Fibroblast of skin of scalp (primary cell): ENCODE results near the gene ENOPH1.
"Not testable (repeated sequence)": the region's sequence is repeated elsewhere in the genome, so short reads cannot be mapped to it uniquely, and the experiment has no call there.

Experiments
- DNase-seq: peaks from one replicate; pipeline ENCODE4 v3.0.0-alpha.2; 2013

The ENOPH1 gene

DNA sequence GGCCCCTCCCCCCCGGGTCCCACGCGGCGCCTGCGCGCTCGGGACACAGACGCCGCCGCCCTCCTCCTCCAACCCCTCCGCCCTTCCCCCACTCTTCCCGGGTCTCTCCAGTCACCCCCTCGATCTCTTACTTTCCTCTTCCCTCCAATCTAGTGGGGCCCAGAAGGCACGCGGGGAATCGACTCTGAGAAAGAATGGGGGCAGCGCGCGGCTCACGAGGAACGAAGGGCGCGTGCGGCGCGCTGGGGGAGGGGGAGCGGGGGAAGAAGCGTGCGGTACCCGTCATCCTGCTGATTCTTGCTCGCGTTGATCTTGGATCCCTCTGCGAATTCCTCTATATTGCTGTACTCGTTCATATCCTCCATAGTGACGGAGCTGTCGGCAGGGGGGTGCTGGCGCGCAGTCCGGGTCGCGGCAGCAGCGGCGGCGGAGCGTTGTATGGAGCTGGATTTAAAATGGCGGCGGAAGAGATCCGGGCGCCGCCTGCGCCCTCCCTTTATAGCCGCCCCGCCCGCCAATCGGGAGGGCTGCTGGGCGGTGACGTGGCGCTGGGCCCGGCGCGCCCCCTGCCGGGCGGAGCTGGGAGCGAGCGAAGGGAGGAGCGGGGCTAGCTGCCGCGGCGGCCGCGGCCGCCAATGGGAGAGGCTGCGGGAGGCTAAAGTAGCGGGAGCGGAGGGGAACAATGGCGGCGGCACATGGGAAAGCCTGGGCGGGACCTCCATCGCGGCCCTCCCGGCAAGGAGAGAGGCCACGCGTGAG, 1.2 kb upstream of the ENOPH1 start:
- peak; percentile 94 for DNase-seq

DNA sequence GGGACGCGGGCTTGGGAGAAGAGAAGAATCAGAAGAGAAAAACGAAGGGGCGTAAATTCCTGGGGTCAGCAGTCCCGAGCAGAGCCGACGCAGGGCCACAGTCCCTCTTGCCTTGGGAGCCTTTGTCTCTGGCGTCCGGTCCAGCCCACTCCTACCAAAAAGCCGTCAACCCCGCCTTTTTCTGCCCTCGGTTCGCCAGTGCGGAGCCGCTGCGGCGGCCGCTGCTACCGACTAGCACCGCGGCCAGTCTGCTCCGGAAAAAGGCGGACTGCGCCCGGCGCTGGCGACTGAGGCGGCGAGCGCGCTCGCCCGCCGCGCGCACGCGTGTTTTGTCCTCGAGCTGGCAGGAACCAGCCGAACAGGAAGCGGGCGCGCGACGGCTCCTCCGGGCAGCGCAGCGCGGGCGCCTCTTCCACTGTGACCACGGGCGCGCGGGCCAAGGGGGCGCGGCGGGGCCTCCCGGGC, 630 bp upstream of the ENOPH1 start:
- DNase-seq = no peak

DNA sequence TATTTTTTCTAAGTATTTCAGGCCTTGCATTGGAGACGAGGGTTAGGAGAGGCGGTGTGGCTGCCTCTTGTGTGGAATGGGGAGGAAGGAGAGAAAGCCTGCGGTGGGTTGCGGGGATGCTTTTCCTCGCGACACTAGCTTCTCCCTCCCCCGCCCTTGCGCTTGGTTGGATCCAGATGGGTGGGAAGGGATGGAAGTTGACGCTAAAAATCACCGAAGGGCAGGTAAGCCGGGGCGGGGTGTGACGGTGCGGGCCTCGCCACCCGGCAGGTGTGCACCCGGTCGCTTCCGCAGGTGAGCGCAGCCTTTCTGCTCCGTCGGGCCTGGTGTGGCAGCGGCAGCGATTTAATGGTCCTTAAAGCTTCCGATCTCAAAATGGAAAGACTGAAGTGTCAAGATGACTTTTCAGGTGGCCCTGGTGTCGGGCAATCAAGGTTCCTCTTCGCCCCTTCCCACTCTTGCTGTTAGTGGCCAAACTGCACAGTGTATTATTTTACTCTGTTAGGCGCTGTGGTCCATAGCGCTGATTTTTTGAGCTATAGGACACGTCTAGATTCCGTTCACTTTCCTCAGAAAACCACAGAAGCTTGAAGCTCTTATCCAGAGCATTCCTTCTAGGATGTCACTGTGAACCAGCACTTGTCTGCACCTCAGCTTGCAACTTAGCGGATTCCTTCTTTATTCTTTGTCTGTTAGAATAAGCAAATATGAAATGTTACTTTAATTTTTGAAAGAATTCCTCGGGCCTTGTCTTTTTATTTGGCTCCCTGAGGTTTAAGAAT, 765 bp downstream of the ENOPH1 start:
- peak; percentile 28 for DNase-seq

DNA sequence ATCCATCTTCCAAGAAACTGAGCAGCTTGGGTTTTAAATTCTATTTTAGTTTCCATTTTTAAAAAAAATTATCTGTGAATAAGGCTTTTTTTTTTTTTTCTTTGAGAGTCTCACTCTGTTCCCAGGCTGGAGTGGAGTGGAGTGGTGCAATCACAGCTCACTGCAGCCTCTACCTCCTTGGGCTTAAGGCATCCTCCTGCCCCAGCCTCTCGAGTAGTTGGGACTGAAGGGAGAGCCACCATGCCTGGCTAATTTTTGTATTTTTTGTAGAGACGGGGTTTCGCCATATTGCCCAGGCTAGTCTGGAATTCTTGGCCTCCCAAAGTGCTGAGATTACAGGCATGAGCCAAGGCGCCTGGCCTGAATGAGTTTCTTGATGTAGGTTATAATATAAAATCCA, 1.4 kb downstream of the ENOPH1 start:
- no peak for DNase-seq

DNA sequence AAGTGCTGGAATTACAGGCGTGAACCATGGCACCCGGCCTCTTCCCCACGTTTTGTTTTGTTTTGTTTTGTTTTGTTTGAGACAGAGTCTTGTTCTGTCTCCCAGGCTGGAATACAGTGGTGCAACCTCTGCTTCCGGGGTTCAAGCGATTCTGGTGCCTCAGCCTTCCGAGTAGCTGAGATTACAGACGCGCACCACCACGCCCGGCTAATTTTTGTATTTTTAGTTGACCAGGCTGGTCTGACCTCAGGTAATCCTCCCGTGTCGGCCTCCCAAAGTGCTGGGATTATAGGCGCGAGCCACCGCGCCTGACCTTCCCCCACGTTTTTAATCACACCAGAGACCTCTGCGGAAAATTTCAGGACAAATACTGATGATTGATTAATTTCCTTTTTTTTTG, 2.2 kb downstream of the ENOPH1 start:
- no peak for DNase-seq

DNA sequence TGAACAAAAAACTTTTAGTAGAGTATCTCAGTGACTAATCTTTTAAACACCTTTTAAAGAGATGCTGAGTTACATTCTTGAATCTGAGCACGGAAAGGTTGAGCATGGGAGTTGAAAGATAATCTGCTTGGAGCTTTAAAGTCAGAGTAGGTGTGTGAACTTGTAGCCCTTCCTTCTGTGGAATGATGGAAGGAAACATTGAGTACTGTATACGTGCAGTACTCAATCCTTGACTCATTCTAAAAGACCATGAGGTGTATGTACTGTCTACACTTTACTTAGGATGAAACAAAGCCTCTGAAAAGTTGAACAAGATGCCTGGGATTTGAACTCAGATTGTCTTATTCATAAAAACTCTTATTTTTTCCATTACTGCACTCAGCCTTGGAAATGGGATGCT, 3.4 kb downstream of the ENOPH1 start:
- no peak for DNase-seq

DNA sequence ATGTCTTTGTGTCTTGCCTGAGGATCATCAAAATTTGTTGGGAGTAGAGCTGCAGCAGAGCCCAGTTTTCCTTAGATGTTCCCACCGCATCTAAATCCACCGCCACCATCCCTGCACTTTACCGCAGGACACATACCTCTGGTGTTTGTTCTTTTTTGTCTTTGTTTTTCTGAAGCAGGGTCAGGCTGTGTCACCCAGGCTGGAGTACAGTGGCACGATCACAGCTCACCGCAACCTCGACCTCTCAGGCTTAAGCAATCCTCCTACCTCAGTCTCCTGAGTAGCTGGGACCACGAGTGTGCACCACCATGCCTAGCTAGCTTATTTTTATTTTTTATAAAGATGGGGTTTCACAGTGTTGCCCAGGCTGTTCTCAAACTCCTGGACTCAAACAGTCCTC, 4.6 kb downstream of the ENOPH1 start:
- DNase-seq = no peak

DNA sequence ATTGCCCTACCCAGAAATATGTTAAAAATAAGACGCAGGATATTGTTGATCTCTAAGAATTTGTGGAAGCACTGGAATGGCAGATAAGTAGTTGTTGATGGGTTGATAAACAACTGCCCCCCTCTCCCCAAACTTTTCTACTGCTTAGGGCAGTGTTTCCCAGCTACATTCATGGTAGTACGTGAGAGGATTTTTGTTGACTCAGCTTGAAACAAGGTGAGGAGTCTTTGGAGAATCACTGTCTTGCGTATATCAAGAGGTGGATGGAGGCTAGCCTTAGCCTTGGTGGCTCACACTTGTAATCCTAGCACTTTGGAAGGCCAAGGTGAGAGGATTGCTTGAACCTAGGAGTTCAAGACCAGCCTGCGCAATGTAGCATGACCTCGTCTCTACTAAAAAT, 5.7 kb downstream of the ENOPH1 start:
- no peak for DNase-seq

DNA sequence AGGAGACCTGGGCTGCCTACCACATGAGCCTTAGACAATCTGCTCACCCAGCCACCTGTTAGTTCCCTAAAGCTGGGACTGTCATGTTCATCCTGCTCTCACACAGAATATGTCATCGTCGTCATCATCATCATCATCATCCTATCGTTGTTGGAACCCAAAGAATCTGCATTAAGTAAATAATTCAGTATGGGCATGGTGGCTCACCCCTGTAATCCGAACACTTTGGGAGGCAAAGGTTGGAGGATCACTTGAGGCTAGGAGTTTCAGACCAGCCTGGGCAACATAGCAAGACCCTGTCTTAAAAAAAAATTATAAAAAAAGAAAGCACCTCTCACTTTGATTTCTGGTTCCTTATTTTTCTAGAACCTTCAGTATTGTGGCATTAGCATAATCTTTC, 6.4 kb downstream of the ENOPH1 start:
- DNase-seq = no peak

DNA sequence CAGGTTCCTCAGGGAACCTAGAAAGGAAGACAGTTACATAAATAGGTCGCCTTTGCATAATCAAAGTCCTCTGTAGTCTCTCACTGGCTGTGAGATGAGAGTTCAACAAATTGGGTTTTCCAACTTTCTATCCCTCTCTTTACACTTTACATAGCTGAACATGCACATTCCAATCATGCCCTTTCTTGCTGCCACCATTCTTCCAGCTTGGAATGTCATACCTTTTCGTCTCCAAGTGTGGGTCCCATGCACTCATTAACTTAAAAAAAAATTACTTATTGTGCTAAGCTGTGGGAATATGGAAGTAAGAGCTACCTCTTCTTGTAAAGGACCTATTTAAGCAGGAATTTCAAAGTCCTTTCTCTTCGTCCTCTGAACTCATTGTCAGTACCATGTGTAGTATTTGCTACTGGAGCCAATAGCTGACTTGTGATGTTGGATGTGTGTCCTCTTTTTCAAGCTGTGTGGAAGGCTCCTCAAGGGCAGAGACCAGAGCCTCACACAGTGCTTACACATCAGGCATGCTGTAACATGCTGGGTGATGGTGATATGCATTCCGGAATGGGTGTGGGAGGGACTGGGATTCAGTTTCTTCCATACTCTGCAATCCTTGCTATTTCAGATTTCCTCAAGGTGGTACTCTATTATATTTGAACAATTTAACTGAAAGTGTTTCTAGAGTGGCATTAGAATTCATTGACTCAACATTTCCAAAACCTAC, 7.1 kb downstream of the ENOPH1 start:
- peak; percentile 42 for DNase-seq

DNA sequence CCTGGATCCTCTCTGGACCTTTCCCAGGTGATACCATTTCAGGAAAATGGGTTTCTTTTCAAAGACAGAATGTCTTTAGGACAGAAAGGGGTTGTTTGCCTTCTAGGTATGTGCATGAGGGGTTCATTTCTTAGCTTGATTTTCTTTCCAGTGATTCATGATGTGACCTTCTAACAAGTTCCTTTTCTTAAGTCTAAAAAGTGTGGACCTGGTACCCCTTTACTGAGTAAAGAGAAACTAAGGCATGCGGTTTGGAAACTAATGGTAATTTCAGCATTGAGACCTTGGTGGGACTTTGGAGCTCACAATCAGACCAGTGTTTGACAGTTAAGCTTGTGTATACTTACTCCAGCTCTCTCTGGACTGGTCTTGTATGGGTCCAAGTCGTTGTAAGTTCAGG, 8.7 kb downstream of the ENOPH1 start:
- no peak for DNase-seq

DNA sequence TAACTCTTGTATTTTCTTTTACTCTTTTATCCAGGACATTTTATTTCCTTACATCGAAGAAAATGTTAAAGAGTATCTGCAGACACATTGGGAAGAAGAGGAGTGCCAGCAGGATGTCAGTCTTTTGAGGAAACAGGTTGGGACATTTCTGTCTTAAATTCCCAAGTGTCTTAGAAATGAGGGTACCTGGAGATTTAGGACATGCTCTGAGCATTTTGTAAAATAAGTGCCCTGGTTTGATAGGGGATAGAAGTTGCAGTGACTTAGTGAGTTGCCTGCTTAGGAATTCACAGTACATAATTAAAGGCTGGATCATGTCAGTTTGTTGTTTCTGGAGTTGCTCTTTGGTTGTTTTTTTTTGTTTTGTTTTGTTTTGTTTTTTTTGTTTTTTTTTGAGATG, 17.5 kb downstream of the ENOPH1 start:
- DNase-seq = no peak

DNA sequence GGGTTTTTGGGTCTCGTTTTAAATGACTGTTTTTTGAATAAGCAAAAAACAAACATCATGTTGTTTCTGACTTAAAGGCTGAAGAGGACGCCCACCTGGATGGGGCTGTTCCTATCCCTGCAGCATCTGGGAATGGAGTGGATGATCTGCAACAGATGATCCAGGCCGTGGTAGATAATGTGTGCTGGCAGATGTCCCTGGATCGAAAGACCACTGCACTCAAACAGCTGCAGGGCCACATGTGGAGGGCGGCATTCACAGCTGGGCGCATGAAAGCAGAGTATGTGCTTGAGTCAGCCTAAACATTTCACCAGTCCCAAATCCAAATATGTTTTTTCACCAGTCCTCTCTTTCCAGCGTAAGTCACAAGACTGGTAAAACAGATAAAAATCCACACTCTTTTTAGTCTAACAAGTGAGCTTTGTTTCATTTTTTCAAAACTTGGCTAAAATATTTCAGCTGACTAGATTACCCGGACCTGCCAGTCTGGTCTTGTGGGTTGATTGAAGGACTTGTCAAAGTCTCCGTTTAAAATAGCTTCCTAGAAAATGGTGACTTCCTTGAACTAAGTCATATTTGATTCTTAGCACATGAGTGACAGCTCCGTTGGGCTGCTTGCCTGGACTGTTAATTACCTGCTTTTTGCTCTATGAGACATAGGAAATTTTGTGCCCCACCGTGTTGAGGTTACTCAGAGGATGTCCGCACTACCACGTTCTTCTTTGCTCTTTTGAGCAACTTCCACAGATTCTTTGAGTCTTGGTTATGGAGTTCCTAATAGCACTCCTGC, 20.8 kb downstream of the ENOPH1 start:
- DNase-seq = peak; percentile 18

DNA sequence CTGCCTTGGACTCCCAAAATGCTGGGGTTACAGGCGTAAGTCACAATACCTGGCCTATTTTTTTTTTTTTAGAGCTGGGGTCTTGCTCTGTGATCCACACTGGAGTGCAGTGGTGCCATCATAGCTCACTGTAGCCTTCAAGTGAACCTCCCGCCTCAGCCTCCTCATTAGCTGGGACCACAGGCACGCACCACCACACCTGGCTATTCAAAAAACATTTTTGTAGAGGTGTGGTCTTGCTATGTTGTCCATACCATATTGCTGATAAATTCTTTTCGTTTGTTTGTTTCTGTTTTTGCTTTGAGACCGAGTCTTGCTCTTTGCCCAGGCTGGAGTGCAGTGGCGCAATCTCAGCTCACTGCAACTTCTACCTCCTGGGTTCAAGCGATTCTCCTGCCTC, 21.6 kb downstream of the ENOPH1 start:
- no peak for DNase-seq

DNA sequence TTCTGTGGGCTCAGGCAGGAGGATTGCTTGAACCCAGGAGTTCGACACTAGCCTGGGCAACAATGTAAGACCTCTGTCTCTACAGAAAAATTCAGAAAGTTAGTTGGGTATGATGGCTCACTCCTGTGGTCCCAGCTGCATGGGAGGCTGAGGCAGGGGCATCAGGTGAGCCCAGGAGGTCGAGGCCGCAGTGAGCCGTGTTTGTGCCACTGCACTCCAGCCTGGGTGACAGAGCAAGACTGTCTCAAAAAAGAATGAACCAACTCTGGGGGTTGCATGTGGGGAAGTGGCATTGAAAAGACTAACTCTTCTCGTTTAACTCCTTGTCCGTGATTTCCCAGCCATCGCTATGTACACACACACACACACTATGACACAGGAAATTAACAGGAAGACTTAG, 26.9 kb downstream of the ENOPH1 start:
- DNase-seq = no peak

DNA sequence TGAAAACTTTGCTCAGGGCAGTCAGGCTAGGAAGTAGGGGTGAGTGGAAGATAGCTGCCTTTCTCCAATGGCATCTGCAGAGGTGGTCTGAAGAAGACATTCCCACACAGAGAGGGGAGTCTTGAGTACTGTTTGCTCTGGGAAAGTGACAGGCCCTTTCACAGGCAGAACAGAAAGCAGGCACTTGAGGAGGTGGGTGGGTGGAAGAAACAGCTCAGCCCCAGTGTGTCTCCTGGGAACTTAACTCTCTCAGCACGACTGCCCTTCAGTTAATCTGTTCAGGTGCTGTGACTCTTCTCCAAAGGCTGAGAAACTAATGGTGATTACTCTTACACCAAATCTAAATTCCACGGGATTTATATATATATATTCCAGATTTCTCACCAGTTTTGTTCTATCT, 28.3 kb downstream of the ENOPH1 start:
- no peak for DNase-seq

DNA sequence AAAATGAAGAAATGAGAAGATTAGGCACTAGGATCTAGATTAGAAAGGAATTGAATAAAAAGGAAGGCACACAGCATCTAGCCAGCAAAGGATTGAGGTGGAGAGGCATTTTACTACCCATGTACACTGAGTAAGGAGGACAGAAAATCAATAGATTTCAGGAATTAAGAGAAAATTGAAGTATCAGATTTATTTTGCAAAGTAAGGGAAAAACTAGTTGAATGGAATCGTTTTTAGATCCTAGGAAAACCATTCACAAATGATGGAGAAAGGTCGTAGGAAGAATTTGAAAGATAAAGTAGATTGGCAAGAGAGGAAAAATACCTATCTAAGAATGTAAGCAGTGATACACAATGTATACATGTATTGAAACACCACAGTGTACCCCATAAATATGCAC, 31.3 kb downstream of the ENOPH1 start:
- no peak for DNase-seq

DNA sequence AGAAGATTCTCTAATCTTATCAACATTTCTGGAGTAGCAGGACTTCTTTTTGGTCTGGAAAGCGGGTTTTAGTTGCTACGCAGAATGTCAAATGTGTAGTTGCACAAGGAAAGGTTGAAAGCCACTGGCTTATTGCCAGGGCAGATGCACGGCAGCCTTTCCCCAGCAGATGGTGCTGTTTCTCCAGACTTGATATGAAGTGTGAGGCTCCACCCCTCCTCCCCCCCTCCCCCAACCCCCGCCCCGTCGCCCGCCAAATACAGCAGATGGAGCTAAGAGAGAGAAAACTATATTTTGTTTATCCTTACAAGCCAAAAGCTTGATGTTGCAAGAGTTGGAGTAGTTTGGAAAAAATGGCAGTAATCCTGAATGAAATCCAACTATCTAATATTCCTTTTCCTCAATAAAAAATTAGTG, 32.0 kb downstream of the ENOPH1 start:
- peak; percentile 83 for DNase-seq

DNA sequence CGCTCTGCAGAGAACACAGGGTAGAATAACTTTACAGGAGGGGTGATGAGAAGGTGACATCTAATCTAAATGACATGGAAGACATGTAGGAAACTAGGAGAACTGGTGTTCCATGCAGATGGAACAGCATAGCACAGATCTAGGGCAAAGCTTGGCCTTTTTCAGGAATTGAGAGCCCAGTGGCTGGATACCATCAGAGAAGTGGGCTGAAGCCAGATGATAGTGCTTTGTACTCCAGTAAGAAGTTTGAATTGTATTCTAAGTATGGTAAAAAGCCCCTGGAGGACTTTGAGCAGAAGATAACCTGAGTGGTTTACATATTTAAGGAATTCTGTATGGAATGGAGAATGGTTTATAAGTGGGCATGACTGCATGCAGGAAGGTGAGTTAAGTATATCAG, 32.8 kb downstream of the ENOPH1 start:
- DNase-seq = no peak

DNA sequence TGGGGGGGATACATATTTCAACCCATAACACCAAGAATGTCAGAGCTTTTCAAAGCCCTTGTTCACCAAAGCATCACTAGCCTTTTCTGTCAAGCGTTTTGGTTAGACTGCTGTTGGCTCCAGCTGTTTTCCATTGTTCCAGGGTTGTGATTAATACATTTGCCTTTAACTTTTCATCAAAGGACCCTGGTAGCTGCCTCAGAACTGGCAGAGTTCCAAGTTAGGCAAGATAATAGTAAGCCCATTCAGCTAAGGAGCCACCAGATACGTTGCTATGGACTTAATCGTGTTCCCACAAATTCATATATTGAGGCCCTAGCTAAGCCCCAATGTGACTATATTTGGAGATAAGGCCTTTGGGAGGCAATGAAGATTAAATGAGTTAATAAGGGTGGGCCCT, 37.1 kb downstream of the ENOPH1 start:
- DNase-seq = peak; percentile 44

DNA sequence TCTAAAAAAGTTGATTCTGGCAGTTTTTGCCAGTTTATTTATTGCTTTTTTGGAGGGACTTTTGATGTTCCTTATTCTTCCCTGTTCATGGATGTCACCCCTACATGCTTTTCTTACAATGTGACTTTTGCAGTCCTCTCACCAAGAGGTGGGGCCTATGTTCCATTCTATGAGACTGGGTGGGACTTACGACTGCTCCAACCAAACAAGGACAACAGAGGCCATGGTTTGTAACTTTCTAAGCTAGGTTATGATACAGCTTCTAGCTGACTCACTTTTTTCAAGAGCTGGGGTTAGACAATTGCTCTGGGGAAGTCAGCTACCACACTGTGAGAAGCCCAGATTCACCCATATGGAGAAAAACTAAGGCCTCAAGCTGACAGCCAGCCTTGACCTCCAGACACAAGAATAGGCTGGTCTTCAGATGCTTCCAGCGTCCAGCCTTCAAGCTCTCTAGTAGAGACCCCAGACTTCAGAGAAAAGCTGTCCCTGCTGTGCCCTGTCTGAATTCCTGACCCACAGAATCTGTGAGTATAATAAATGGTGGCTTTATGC, 39.5 kb downstream of the ENOPH1 start:
- DNase-seq = peak; percentile 72

DNA sequence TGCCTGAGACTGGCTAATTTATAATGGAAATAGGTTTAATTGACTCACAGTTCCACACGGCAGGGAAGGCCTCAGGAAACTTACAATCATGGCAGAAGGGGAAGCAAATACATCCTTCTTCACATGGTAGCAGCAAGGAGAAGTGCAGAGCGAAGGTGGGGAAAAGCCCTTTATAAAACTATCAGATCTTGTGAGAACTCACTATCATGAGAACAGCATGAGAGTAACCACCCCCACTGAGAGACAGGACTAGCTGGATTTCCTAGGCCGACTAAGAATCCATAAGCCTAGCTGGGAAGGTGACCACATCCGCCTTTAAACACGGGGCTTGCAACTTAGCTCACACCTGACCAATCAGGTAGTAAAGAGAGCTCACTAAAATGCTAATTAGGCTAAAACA, 42.7 kb downstream of the ENOPH1 start:
- not testable (repeated sequence) for DNase-seq
